ENCODE measurements around the gene TCP11L2. TPM values are rescaled to one million over a fixed set of nuclear protein-coding genes. Genes with fewer than 3 reads are reported as not detected.

Gene TCP11L2
- total and polyA plus RNA-seq, 2 of the 4 experiments (the other 2 are of a cell fraction), result 7.3 to 32.8 TPM

- no peak overlapping the region for H2BK20ac ChIP-seq (ENCODE audit: low read depth, low read length)
- dilution Hi-C loops (cut with HindIII; ENCODE audit: low sequenced_read_pairs, unreplicated experiment), result no loop called here
- H3K27me3 ChIP-seq (ENCODE audit: control insufficient read depth, insufficient read depth, low read length), result no peaks in the 10 kb centered on the region
- no peak overlapping the region for H3K4me3 ChIP-seq (ENCODE audit: insufficient read depth, low read depth, low read length)
- in situ Hi-C loops (cut with MboI; ENCODE audit: low sequenced_read_pairs), result no loop called here
- H4K5ac ChIP-seq (ENCODE audit: low read depth, low read length), result no peak overlapping the region
- peak overlapping the region; percentile 57 for H2BK5ac ChIP-seq (ENCODE audit: low read depth, low read length, poor library complexity, severe bottlenecking)
- 0 out of 2 replicates have a peak, but pooled peaks cover 8% of the 10 kb centered on the region for H3K9me1 ChIP-seq (ENCODE audit: insufficient read depth, low read length)
- BruUV-seq (replicated peaks), result no TSS peak
- H2BK15ac ChIP-seq (ENCODE audit: low read depth, low read length), result no peak overlapping the region
- H3K4me1 ChIP-seq (ENCODE audit: control insufficient read depth, insufficient read depth, low read length), result peaks cover 3% of the 10 kb centered on the region
- no peak overlapping the region for H3K9ac ChIP-seq (ENCODE audit: low read depth, low read length)
- H2BK120ac ChIP-seq (ENCODE audit: low read depth, low read length), result no peak overlapping the region
- no peak overlapping the region for H2AK5ac ChIP-seq (ENCODE audit: low read depth, low read length)
- ChIA-PET CTCF (no interaction called here), POLR2A (ENCODE audit: unreplicated experiment) (no interaction called here)
- H3K36me3 ChIP-seq (ENCODE audit: control insufficient read depth, insufficient read depth, low read length), result no peaks in the 10 kb centered on the region
- H3K79me1 ChIP-seq (ENCODE audit: low read depth in 1 of 2, low read length in 2 of 2), result no peaks in the 10 kb centered on the region
- H2AFZ ChIP-seq (replicated peaks; ENCODE audit: low read length, poor library complexity), result no peak overlapping the region
- no peak overlapping the region for H3K4ac ChIP-seq (ENCODE audit: low read depth, low read length)
- no peak overlapping the region for H3K18ac ChIP-seq (ENCODE audit: low read depth, low read length)
- H3K23ac ChIP-seq (ENCODE audit: low read depth, low read length), result no peak overlapping the region
- H4K91ac ChIP-seq (ENCODE audit: insufficient read depth, low read depth, low read length), result no peak overlapping the region
- H2AK9ac ChIP-seq (replicated peaks; ENCODE audit: low read depth, low read length, poor library complexity), result no peak overlapping the region
- no peak overlapping the region for H4K8ac ChIP-seq (ENCODE audit: low read depth in 2 of 2, low read length in 2 of 2)
- H3K14ac ChIP-seq (replicated peaks; ENCODE audit: low read depth, low read length), result no peak overlapping the region
- TF ChIP-seq ELK1 (IDR thresholded peaks at IDR 0.05; ENCODE audit: borderline replicate concordance, low read depth, low read length) (no peak), RAD21 (IDR thresholded peaks at IDR 0.05; ENCODE audit: low read length) (no peak)
- no peaks in the 10 kb centered on the region for H3K9me3 ChIP-seq (ENCODE audit: control insufficient read depth, insufficient read depth, low read length)
- no peak overlapping the region for H3K4me2 ChIP-seq (ENCODE audit: low read depth, low read length)
- ATAC-seq (ENCODE audit: low read depth), result no peak
- H4K20me1 ChIP-seq (ENCODE audit: insufficient read depth, low read length), result no peaks in the 10 kb centered on the region
- H3K27ac ChIP-seq (ENCODE audit: insufficient read depth, low read length), result no peak overlapping the region
- H3K56ac ChIP-seq (ENCODE audit: extremely low read depth, insufficient read depth, low read length), result no peak overlapping the region
- intact Hi-C loops (cut with micrococcal nuclease), result no loop called here
- DNase-seq, result no peak
These were observed 46.0 kb upstream of the TCP11L2 start for GRCh38 chr12:106256524-106256923.

Data from IMR-90 (cell line).